DLD1 (cell line): ENCODE results near the gene GBA2.

Source experiments
- in situ Hi-C: cut with HindIII; loops from 2 replicates; pipeline ENCODE4 v1.10.0; 2017; ENCODE audit warnings: low sequenced_read_pairs

The GBA2 gene

DNA sequence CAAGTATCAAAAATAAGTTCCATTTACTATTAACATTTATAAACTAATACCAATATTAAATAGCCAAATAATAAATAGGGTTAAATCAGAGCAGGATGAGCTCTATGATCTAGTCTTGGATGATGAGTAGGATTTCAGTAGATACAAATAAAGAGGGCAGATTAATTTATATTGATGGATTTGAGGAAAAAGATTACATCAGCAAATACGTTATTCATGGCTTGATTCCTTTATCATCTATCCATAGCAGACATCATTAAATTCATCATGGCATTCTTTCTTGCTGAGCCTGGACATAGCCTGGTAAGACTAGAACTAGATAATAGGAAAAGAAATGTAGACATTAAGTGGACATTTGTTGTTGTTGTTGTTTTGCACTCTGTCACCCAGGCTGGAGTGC lies 18.4 kb upstream of the GBA2 start:
- in situ Hi-C loops = no loop called here

DNA sequence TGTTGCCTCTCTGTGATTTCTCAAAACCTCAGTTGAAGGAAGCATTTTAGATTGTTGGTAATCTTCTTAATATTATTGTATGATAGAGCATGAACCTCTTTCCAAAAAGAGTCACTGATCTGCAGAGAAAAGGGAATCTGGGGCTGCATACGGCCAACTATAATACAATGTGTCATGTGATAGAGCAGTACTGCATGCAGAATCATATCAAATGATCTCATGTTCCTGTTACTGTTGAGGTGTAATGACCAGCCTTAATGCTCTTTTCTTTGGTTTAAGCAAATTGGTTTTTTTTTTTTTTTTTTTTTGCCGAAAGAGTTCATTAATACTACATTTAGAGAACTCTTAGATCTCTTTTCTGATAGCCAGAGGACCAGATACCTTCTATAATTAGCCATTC lies 18.0 kb upstream of the GBA2 start:
- in situ Hi-C loops = no loop called here

DNA sequence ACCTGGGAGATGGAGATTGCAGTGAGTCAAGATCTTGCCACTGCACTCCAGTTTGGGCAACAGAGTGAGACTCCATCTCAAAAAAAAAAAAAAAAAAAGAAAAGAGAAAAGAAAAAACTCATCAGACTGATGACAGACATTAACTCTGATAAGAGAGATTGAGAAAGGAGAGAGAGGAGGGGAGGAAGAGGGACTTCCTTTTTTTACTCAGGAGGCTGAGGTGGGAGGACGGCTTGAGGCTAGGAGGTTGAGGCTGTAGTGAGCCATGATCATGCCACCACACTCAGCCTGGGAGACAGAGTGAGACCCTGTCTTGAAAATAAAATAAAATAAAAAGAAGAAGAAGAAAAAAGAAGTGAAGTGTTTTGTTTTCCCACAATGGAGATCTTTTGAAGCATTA lies 14.8 kb upstream of the GBA2 start:
- in situ Hi-C loops = no loop called here

DNA sequence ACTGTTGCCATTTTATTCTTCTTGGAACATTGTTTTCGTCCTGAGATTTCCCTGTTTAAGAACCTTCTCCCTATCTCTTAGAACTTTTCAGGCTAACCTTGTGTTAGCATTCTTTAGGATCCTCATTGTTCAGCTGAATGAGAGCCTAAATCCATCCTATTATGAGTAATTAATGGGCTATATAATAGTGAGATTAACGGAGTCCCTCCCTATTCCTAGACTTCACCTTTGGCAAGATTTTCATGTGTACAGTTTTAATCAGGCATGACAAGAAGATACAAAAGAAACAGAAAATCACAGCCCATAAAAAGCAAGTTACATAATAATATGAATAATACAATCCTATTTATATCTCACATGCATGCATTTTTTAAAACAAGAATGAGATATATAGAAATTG lies 14.2 kb upstream of the GBA2 start:
- in situ Hi-C loops = no loop called here

DNA sequence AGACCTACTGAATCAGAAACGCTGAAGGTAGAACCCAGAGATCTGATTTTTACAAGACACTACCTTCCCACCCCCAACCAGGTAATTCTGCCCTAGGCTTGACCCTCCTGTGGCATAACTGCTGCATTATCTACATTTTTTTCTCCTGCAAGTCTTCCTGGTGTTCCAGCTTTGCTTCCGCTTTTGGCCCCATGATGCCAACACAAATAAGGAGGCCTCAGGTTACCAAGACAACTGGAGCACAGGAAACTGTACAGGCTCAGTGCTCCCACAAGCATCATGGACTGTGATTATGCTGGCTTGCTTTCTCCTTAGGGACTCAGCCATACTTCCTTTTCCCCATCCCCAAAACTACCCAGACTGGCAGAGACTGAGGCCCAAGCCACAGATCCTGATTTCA lies 11.6 kb upstream of the GBA2 start:
- in situ Hi-C loops = no loop called here

DNA sequence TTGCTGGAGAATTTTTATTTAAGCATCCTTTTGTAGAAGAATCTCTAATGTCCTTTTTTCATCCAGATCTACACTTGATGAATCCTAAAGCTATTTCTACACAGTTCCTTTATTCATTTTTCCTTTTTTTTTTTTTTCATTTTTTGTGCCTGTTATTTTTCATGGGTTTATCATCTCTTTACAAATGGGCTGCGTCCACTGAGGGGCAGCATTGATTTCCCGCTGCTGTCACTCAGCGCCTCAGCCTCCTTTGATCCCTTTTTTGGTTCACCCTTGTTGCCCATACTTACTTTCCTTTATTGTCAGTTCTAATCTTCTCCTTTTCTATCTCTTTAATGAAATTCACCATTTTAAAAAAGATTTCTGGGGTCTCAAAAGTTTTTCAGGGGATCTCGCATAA lies 10.8 kb upstream of the GBA2 start:
- in situ Hi-C loops = no loop called here

DNA sequence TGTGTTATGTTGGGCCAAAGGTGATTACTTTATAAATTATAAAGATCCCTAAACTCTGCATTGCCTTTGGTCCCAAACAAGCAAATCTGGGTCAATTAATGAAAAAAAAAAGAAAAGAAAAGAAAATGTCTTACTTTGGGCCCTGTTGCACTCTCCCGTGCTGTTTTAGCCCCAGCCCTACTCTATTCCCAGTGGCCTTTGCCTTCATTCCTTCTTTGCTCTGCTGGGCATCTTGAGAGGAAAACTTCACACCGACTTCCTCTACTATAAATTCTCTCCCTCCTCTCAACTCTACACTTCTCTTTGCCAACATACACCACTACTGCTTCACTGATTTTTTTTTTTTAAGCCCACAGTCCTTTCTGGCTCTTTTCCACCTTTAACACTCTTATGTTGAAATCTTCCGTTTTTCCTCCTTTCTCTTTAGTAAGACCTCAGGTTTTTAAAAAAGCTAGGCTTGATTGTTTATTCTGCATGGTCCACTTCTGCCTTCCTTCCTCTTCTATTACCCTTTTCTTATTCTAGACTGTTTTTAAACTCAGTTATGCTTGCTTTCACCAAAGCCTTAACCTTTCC lies 9.5 kb upstream of the GBA2 start:
- in situ Hi-C loops = no loop called here

DNA sequence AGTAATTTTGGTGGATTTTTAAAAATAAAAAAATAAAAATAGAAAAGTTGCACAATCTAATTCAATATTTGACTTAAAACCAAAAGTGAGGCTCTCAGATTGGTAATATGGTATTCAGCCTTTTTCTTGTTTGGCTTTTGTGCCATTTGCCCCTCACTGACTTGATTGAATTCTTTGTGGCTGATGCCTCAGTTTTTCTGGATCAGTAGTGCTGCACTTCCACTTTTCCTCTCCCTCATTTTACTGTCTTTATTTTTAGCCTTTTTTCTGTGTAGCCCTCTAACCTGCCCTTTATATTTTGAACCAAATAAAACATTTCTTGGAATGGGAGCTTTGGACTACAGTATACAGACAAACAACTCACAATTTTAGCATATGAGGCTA lies 8.9 kb upstream of the GBA2 start:
- in situ Hi-C loops = no loop called here

DNA sequence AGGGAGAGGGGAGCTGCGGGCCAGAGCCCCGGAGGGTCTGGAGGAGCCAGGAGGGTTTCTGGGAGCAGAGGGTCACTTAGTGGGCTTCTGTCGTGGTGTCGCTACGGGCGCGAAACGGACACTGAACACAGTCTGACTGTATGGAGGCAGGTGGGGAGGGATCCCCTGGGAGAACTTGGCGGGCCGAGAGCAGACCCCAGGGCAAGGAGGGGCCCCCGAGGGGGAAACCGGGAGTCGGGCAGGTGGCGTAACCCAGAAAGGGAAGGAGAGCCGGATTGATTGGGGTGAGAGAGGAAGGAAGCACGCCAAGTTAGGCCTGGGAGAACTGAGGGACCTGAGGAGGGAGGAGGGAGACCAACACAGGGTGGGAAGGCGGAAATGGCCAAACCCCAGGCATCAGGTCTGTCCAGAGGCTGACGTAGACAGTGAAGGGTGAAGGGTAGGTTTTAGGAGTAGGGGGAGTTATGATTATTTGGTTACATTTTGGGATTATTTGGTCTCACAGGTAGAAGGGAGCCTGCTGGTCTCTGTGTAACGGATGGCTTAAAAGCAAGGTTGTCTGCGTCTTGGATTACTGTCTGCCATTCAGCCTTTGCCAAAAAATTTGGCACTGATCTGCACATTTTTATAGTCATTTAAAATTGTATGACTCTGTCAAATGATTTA lies 8.3 kb upstream of the GBA2 start:
- in situ Hi-C loops = no loop called here

DNA sequence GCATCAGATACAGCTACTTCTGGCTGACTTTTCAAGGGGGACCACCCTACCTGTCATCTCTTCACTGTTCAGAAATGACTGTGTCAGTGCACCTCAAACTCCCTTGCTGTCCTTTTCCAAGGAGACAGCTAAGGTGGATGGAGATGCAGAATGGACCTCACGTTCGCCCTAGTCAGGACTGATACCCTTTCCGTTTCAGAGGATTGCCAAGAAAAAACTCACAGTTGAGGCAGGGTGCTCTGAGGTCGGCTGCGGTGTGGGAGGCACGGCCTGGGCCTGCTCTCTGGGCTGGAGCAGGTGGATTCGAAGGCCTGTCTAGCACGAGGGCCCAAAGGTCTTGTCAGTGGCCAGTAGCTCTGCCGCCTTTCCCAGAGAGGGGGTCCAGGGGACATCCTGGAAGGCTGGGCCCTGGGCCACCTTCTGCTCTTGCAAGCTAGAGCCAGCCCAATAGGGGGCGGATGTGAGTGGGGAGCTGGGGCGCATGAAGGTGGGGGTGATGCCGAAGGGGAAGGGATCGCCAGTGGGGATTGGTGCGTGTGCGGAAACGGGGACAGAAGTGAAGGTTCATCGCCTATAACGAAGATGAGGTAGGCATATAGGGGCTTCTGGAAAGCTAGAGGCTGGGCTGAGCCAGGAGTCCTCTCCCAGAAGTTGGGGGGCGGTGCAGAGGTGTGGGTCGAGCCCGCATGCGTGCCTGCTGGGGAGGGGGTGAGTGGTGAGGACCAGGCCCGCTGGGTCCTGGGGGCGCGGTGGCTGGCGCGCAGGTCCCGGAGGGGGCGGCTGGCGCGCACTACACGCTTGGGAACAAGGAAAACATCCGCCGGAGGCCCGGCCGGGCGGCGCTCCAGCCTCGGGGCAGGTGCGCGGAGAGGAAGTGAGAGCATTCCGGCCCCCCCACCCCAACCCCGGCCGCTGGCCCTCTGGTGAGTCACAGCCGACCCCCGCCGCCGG lies 7.5 kb upstream of the GBA2 start:
- in situ Hi-C loops = no loop called here

DNA sequence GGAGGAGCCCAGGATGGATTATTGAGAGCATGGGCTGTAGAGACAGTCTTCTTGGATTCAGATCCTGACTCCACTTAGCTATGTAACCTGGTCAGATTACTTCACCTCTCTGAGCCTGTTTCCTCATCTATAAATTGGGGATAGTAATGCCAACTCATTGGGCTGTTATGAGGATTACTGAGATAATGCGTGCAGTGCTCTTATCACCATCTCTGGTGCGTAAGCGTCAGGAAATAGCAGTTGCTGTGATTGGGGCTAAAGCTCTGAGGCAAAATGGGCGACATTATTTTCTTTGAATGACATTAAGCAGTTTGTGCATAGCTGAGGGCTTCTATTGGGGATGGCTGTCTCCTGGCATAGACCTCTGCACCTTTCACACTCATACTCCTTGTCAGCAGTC lies 6.0 kb upstream of the GBA2 start:
- in situ Hi-C loops = no loop called here

DNA sequence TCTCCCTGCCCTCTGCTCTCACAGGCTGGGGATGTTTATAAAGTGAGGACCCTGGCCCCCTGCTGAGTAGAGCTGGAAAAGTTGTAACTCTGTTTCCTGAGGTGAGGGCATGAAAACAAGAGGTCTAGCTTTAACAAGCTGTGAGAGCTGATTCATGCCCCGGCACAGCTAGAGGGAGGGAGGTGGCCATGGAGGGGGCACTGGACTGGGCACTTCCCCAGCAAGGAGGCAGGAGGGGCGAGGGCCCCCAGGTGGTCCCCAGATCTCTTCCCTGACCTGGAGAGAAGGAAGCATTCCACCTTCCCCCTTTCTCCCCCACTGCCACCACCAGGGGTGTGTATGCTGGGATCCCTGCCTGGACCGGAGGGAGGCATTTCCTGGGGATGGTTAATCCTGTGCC lies 5.2 kb upstream of the GBA2 start, which contains the start of gene MSMP:
Gene MSMP, minus strand, starts transcription at position 13 of the 400 bp plus-strand sequence. CDS start 147 bp downstream, outside the sequence.
- in situ Hi-C loops = no loop called here

DNA sequence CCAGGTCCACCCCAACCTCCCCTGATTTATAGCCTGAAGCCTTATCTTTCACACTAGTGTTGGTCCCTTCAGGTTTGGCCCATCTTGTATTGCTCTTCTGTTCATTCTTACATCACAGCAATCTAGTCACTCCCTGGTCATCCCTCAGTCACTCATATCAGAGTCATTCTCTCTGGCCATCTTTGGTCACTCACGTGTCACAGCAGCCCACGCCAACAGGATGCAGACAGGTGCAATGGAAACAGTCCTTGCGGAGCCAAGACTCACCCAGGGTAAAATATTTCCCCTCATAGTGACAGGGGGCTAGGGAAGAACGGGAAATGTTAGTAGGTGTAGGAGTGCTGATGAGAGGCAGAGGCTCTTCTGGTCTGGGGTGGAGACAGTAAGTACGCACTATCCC lies 4.4 kb upstream of the GBA2 start:
- in situ Hi-C loops = no loop called here

DNA sequence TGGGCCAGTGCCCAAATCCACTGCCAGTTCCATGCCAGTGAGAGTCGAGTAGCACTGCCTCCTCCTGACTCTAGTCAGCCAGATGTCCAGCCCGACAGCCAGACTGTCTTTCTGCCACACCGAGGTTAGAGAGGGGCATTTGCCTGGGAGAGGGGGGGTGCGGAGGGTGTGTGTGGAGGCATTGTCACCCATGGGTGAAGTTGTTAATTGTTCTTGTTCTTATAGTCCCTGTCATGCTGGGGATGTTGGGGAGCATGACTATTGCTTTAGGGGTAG lies 1.2 kb upstream of the GBA2 start:
- in situ Hi-C loops = no loop called here

DNA sequence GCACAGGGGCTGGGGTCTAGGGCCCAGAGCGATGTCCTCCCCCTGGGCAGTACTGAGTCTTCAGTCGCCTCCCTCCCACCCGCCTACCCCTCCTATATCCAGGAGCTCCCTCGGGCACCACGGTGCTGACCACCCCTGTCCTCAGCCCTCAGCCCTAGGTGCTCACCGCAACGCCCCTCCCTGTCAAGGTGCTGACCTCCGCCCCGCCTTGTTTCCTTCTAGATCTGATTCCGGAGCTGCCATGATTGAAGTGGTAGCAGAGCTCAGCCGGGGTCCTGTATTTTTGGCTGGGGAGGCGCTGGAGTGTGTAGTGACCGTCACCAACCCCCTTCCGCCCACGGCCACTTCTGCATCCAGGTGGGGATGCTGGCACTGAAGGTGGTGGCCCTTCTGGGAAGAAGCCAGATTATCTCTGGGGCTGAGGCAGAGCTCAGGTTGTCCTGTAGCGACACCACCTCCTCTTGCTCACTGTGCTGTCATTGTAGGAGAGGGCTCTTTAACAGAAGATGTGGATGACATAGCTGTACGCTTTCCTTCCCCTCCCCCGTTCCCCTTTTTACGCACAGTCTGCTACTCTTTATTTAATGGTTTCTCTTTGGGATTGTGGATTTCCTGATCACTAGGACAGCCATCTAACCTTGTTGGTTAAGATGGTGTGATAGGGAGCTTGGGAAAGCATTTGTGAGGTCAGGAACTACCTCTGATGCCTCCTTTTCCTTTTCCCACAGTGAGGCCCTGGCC lies 657 bp upstream of the GBA2 start:
- in situ Hi-C loops = no loop called here

DNA sequence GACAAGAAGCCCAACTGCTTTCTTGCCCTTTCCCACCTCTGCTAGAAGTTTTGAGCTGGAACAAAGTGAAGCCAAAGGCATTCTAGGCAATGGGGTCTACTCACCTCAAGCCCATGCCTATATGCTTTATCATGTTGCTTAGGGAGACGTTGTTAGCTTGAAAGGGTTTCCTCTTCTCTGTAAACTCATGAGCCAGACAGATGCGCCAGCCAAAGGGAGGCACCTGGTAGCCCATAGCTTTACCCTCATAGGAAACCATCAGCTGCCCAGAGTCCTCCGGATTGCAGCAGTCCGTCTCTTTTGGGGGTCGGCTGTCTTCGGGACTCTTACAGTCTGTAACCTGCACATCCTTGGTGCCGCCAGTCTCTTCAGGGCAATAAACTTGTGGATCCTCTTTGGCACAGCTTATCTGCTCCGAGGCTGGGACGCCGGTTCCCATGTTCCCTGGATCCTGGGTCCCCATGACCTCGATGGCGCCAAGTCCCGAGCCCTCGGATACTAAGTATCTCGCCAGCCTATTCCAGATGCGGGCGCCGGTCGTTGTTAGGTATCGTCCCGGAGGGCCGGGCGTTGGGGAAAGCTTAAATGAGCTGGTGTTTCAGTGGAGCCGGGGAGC lies 678 bp downstream of the GBA2 start:
- in situ Hi-C loops = no loop called here

DNA sequence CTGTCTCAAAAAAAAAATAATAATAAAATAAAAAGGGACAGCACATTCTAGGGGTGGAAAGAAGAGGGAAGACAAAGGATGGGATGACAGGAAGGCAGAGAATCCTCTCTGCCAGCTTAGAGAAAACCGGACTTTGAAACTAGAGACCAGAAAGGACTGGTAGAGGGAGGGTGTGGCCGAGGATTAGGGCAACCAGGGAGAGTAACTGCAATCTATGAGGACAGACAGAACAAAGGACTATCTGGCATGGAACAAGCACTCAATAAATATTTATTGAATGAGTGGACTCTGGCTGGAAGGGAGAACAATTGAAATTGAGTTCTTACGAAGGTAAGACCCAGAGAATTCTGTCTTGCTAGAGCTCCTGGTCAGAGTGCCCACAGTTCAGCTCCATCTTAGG lies 2.4 kb downstream of the GBA2 start:
- in situ Hi-C loops = no loop called here

DNA sequence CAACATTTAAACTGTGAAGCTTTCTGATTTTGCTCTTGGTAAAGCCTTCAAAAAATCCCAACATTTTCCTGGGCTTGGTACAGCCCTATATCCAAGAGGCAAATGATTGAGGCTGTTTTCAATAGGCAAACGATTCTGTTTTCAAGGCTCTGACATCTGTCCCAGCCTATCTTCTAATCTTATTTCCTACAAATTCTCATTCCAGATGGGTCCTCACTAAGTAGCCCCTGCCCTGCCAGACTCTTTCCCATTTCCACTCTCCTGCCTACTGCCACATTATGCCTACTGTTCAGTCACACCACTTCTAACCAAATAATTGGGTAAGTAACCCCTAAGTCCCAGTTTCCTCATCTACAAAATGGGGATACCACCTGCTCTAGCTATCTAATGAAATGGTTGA lies 3.5 kb downstream of the GBA2 start:
- in situ Hi-C loops = no loop called here

DNA sequence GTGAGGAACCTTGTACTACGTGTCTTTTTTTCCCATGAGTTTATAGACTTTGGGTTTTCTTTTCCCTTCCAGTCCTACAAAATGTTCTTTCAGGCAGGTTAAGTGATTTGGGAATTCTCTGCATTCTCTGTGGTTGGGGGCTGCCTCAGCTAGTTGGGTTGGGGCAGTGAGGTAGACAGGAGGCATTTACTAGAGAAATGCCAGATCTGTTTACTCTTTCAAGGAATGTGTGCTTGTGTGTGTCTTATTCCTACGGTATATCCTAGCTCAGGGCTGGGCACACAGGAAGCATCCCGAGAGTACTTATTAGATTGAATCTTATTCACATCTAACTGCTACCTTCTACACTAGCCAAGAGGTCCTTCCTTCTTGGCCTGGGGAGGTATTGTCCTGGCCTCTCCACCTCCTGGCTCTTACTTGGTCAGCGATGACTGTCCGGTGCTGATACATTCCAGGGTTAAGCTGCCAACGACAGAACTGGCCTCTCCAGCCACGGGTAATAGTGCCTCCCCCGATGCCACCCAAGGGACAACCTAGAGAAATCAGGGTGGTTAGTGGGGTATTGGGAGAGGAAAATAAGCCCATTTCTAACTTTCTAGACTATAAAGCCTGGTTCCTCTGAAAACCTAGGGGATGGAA lies 5.0 kb downstream of the GBA2 start:
- in situ Hi-C loops = no loop called here

DNA sequence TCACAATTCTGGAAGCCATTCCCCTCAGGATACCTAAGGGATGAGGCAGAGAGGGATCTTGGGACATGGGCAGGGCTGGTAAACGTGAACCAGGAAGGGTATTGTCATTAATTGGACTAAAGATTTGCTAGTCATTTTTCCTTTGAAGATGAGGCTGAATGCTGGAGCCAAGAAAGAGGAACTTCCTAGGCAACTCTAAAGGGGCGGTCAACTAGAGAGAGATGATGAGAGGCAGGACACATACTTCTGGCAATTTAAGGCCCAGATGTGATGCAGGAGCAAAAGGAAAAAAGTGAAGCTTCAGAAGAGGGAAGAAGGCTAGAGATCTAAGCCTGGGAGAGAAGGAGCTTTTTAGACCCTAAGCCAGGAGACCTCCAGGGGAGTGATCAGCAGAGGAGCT lies 5.6 kb downstream of the GBA2 start:
- in situ Hi-C loops = no loop called here

DNA sequence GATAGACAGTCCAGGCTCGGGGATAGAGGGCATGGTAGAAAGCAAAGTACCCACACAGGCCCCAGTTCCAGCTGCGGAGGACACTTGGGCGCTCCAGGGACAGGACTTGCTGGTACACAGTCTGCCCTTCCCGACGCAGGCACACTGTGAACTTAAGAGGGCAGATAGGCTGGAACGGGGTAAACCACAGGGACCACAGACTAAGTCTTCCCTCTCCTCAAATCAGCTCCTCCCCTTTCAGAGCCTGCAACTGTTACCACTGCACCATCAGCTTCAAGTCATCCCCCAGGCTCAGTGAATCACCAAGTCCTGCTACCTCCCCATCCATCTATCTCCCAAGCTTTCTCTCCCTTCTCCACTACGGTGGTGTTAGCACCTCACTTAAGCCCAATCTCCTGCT lies 7.3 kb downstream of the GBA2 start:
- in situ Hi-C loops = no loop called here
